Epidermal melanocyte (primary cell): ENCODE measurements around the gene NELFB.
"Not testable (repeated sequence)": the region's sequence is repeated elsewhere in the genome, so short reads cannot be mapped to it uniquely, and the experiment has no call there.

Experiments
- DNase-seq: peaks from one replicate; pipeline ENCODE4 v3.0.0; 2011; ENCODE audit warnings: low spot score; ENCODE audit not compliant: insufficient read length

NELFB gene

DNA sequence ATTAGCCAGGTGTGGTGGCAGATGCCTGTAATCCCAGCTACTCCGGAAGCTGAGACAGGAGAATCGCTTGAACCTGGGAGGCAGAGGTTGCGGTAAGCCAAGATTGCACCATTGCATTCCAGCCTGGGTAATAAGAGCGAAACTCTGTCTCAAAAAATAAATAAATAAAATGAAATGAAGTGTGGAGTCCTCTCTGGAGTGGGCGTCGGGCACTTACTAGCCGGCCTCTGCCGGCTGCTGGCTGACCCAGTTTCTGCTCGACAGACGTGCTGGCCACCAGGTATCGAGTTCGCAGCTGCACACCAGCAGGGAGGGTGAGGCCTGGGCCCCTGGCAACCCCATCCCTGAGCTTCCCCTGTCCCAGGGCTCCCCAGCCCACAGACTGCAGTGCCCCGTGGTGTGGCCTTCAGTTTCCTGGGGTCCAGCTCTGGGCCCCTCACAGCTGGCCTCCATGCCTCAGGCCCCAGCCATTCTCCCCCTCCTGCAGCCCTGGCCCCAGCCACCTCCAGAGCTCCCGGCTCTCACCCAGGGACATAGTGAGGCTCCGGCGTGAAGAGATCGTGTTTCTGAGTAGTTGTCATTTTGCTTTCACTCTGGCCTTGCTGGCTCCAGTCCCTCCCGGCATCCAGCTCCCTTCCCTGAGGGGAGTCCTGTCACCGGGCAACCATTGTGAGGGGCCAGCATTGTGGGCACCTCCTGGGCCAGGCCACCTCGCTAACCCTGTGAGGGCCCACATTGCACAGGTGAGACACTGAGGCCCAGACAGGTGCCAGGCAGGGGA is 7.8 kb upstream of the NELFB start:
- no peak for DNase-seq

DNA sequence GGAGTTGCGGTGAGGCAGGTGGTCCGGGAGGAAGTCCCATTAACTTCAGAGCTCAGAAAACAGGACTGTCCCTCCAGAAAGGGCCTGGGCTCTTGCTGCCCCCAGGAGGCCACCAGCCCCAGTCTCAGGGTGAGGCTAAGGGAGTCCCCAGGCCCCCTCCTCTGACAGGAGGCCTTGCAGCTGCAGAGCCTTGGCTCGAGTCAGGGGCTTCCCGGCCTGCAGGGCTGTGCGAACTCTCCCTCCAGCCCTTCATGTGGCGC is 7.3 kb upstream of the NELFB start:
- DNase-seq: no peak

GRCh38 chr9:137250329-137251193 is 4.6 kb upstream of the NELFB start:
- DNase-seq: no peak

DNA sequence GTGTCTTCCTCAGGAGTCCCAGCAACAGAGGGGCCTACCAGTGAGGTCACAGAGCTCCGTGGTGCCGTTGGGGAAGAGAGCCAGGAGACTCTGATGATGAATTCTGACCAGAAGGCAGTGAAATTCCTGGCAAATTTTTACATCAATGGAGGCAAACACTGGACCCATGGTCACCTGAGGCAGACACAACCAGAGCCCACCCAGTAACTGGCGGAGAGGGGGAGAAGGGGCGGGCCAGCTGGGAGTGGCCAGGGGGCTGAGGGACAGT is 4.0 kb upstream of the NELFB start, which contains the start of gene STPG3:
TSS of gene STPG3 (plus strand) at position 93 of the 268 bp plus-strand sequence. CDS start at position 94, 1 bp downstream.
- no peak for DNase-seq

- no peak for DNase-seq
Observed at GRCh38 chr9:137251490-137252268, 3.4 kb upstream of the NELFB start.

DNA sequence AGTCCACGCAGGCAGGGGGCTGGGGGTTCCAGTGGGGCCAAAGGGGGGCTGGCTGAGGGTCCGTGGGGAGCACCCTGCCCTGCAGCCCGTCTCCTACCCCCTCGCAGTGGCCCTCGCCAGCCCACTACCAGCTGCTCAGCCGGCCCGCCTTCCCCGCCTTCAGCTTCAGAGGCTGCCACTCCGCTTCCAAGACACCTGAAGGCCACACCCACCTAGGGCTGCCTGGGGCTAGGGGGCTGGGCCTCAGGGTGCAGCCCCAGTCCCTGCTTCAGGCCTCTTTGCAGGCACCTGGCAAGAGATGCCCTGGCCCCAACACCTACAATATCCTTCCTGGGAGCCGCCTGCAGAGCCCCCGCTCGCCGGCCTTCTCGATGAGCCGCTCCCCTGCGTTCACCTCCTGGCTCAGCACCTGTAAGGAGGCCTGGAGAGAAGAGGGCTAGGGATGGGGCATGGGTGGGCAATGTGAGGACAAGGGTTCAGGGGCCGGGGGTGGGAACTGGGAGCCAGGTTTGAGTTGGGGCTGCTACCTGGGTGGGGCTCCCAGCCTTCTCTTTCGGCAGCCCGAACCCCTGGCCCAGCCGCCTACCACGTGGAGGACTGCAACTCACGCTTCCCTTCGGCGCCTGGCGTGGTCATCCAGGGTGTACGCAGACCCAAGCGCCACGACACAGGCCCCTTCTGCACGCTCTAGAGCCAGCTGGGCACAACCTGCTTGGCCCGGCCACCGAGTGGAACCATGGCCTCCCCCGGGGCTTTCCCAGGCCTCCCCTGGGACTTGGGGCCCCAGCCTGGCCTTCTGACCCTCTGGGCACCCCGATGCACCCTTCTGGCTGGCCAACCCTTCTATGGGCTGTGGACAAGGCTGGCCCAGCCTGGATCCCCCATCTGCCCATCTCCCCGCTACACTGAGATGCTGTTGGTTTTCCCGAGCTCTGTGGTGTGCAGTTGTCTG is 2.3 kb upstream of the NELFB start:
- no peak for DNase-seq

DNA sequence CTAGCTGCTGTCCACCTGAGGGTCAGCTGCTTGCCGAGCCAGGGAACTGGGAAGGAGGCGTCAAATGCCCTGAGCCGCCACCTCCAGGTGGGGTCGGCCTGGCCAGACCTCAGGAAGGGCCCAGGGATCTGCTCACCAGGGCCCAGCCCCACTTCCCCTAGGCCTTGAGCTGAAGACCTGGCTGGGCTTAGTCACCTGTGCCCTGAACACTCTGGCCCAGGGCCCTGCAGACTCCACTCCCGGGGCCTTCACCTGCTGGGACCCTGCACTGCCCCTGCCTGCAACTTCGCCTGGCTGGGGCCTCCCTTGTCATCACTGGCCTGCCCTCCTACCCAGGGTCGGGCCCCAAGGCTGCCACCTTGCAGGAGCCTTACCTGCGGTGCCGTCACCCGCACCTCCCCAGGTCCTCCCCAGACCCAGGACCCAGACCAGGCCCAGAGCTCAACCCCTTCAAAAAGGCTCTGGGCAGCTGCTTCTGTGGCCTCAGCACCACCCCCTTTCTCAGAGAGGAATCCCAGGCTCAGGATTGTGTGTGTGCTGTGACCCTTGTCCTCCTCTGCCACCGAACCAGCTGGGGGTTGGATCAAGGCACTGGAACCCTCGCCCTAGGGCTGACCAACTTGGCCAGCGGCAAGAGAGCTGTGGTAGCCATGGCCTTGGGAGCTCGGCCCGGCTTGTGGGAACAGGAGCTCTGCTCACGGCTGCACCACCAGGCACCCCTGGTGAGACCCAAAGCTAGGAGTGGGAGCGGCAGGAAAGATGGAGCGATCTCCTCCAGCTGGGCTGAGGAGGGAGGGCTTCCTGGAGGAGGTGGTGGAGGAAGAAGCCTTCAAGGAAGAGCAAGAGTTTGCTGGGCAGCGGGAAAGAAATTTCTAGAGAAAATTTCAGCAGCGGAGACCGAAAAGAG is 1.2 kb upstream of the NELFB start:
- DNase-seq: no peak

- DNase-seq: no peak
Observed at GRCh38 chr9:137255448-137256114, 454 bp downstream of the NELFB start.

- no peak for DNase-seq
Observed at GRCh38 chr9:137256362-137256761, 1.2 kb downstream of the NELFB start.

DNA sequence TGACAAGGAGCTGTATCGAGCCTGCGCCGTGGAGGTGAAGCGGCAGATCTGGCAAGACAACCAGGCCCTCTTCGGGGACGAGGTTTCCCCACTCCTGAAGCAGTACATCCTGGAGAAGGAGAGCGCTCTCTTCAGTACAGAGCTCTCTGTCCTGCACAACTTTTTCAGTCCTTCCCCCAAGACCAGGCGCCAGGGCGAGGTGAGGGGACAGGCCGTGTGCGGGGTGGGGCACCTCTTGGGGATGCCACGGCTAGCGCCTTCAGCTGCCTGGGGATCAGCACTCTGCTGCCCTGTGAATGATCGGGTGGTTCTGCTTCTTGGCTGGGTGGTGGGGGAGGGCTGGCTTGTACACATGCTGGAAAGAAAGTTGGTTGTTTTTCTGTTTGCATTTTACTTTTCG is 1.7 kb downstream of the NELFB start:
- DNase-seq: no peak

DNA sequence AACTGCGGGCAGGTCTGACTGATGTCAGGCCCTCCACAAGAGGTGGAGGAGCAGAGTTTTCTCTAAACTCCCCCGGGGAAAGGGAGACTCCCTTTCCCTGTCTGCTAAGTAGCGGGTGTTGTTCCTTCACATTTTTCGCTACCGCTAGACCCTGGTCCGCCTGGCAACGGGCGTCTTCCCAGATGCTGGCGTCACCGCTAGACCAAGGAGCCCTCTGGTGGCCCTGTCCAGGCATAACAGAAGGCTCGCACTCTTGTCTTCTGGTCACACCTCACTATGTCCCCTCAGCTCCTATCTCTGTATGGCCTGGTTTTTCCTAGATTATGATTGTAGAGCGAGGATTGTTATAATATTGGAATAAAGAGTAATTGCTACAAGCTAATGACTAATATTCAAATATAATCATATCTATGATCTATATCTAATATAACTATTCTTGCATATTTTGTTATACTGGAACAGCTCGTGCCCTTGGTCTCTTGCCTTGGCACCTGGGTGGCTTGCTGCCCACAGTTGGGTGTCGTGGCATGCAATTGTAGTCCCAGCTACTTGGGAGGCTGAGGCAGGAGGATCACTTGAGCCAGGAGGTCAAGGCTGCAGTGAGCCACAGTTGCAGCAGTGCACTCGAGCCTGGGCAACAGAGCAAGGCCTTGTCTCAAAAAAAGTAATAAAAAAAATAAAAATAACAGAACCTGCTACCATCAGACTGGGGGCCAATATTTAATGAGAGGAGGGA is 7.2 kb downstream of the NELFB start:
- DNase-seq: not testable (repeated sequence)

GRCh38 chr9:137262909-137263285 is 7.8 kb downstream of the NELFB start:
- DNase-seq: no peak

DNA sequence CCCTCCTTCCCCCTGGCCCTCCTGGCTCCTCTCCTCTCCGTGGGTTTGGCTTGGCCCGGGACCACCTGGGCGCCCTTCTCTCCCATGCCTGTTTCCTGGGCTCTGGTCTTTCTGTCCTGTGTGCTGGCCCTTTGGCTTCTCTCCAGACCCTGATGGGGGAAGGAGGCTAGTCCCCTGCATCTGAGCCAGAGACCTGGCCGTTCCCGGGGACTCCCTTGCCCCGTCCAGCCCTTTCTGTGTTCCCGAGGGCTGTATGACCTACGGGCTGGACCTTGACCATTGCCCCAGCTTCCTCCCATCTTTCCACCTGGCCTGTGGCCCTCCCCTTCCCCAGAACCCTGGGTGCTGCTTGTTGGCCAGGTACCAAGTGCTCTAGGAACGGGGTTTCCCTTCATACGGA is 8.4 kb downstream of the NELFB start:
- no peak for DNase-seq

DNA sequence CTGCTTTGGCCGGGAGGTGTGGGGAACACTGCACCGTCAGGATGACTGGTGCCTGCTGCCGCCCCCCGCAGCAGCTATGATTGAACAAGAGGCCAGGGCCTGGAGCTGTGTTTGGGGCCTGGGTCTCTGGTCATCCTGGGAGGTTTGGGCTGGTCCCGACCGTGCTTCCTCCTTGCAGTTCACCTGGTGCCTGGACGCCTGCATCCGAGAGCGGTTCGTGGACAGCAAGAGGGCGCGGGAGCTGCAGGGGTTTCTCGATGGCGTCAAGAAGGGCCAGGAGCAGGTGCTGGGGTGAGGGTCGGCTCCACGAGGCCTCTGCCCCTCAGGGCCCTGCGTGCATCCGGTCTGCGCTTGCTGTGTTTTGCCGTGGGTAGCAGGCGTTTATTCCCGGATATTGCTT is 8.9 kb downstream of the NELFB start:
- DNase-seq: no peak

DNA sequence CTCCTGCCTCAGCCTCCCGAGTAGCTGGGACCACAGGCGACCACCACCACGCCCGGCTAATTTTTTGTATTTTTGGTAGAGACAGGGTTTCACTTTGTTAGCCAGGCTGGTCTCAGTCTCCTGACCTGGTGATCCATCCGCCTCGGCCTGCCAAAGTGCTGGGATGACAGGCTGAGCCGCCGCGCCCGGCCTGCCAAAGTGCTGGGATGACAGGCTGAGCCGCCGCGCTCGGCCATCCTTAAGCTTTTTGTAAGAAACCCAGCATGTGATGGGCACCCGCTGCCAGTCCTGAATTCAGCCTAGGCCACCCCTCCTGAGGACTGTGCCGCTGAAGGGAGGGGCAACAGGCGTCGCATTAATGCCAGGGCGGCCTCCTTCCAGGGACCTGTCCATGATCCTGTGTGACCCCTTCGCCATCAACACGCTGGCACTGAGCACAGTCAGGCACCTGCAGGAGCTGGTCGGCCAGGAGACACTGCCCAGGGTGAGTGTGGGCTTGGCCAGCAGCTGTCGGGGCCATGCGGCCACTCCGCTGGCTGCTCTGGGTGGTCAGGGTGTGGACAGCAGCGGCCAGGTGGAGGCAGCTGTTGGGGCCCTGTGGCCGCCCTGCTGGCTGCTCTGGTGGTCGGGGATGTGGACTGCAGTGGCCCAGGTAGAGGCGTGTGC is 10.5 kb downstream of the NELFB start:
- no peak for DNase-seq

DNA sequence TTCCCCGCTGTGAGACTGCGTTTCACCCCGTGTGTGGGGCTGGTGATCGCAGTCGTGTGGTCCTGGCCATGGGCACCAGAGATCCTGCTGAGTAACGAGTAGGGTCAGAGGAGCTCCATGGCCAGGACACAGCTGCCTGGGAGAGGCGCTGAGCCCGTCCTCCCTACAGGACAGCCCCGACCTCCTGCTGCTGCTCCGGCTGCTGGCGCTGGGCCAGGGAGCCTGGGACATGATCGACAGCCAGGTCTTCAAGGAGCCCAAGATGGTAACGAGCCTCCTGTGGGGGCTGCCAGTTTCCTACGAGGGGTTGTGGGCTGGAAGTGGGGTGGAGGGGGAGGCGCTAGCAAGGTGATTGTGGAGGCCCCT is 11.0 kb downstream of the NELFB start:
- DNase-seq: no peak

DNA sequence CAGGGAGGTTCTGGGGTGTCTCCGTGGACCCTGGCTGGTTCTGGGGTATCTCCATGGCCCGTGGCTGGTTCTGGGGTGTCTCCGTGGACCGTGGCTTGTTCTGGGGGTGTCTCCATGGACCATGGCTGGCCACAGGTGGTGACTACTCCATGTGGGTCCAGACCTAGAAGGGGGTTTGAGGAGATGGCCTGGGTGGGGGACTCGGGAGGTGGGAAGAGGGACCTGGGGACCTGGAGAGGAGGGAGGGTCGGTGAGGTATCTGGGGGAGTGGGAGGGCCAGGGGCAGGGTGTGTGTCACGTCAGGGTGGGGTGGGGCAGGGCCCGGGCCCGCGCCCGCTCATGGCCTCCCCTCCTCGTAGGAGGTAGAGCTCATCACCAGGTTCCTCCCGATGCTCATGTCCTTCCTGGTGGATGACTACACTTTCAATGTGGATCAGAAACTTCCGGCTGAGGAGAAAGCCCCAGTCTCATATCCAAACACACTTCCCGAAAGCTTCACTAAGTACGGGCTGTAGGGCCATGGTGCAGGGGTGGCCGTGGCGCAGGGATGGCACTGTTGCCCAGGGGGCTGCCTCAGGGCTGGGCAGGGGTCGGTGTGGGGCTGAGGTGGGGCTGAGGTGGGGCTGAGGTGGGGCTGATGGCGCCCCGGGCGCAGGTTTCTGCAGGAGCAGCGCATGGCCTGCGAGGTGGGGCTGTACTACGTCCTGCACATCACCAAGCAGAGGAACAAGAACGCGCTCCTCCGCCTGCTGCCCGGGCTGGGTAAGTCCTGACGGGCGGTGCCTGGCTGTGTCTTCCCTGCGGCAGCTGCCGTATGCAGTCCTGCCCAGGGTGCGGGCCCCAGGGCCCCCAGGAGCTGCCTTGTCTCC is 11.7 kb downstream of the NELFB start:
- DNase-seq: no peak
